ENCODE data around the gene ITPR1.

- TF ChIP-seq CTCF (IDR thresholded peaks at IDR 0.05) (no peak), POLR2A (IDR thresholded peaks at IDR 0.05) (no peak)
These were observed 369.8 kb downstream of the ITPR1 start for GRCh38 chr3:4862973-4863372.
